Measurements from ENCODE around the gene PCK1.

The PCK1 gene

DNA sequence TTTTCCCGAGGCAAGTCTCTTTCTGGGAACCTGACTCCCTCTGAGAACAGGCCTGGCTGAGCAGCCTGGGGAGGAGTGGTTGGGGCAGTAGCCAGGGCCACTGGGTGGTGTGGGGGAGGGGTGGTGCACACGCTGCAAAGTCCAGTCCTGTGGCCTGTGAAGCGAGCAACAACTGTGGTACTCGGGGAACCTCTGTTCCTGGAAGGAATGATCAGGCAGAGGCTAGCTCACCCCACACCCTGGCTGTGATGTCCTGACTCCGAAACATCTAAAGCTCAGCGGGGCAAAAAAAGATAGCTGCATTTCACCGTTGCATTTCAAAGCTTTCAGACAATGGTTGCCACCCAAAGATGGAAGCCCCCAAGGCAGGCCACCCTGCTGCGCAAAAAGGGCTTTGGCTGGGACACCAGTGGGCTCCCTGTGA lies 25.5 kb downstream of the PCK1 start:
- peaks cover 41% of the 10 kb centered on the region for H3K27me3 Mint-ChIP-seq (ENCODE audit: low read depth)
- TF ChIP-seq, protein P1, sequence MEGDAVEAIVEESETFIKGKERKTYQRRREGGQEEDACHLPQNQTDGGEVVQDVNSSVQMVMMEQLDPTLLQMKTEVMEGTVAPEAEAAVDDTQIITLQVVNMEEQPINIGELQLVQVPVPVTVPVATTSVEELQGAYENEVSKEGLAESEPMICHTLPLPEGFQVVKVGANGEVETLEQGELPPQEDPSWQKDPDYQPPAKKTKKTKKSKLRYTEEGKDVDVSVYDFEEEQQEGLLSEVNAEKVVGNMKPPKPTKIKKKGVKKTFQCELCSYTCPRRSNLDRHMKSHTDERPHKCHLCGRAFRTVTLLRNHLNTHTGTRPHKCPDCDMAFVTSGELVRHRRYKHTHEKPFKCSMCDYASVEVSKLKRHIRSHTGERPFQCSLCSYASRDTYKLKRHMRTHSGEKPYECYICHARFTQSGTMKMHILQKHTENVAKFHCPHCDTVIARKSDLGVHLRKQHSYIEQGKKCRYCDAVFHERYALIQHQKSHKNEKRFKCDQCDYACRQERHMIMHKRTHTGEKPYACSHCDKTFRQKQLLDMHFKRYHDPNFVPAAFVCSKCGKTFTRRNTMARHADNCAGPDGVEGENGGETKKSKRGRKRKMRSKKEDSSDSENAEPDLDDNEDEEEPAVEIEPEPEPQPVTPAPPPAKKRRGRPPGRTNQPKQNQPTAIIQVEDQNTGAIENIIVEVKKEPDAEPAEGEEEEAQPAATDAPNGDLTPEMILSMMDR (IDR thresholded peaks at IDR 0.05; ENCODE audit: unreplicated experiment in 3 of 3): no peak
- peaks cover 8% of the 10 kb centered on the region for H3K9me3 Mint-ChIP-seq
- H3K4me3 Mint-ChIP-seq: no peak overlapping the region
- H3K4me1 Mint-ChIP-seq: peaks cover 36% of the 10 kb centered on the region
- no peaks in the 10 kb centered on the region for H3K36me3 Mint-ChIP-seq (ENCODE audit: low read depth)
- peak overlapping the region in 2 of 3 experiments; percentile 11 to 68 for H3K27ac Mint-ChIP-seq

DNA sequence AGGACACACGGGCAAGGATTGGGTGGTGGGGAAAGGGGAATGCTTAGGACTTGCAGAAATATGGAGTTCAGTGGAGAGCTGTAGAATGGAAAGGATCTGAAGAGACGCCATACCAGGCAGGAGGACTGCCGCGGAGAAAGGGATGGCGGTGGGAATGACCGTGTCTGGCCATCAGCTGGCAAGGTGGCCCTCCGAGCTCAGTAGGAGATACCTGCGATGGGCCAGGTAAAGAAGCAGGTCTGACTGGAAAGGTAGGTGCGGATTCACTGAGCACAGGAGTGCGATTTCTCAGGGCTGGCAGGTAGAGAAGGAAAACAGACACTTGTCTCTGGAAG lies 26.0 kb downstream of the PCK1 start:
- H3K36me3 Mint-ChIP-seq (ENCODE audit: low read depth): no peaks in the 10 kb centered on the region
- TF ChIP-seq, protein P1 (IDR thresholded peaks at IDR 0.05; ENCODE audit: unreplicated experiment in 3 of 3): no peak
- H3K4me3 Mint-ChIP-seq: no peak overlapping the region
- peaks cover 36% of the 10 kb centered on the region for H3K27me3 Mint-ChIP-seq (ENCODE audit: low read depth)
- peak overlapping the region in 1 of 3 experiments; percentile 68 for H3K27ac Mint-ChIP-seq
- H3K4me1 Mint-ChIP-seq: peaks cover 33% of the 10 kb centered on the region
- peaks cover 8% of the 10 kb centered on the region for H3K9me3 Mint-ChIP-seq

DNA sequence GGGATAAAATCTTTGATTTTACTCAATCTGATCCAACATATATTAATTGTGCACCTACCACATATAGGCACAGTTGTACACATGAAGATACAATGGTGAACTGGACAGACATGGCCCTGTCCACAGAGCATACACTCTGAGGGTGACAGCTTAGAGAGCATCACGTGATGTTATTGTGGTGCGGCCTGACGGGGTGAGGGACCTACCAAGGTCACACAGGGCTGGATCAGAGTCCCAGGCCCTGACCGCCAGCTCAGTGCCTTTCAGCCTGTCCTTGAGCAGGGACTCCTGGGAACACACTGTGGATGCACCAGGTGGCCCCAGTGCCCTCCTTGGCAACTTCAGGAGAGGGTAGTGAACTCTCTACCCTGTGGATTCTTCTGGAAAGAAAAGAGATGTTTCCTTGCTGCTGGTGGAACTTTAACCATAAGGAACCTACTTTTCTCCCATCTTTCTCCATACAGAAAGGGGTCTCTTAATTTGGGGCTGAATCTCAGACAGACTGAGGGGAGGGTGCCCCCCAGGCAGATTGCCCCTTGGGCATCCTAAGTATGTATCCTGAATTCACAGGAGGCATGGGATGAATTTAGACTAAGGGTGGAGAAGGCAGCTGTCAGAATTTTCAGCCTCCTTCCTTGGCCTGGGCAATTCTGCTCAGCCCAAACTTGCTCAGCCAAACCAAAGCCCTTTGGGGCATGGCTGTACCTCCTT lies 26.5 kb downstream of the PCK1 start:
- H3K27ac Mint-ChIP-seq: peak overlapping the region in 1 of 3 experiments; percentile 68
- TF ChIP-seq, protein P1 (IDR thresholded peaks at IDR 0.05; ENCODE audit: unreplicated experiment in 3 of 3): no peak
- peaks cover 8% of the 10 kb centered on the region for H3K9me3 Mint-ChIP-seq
- no peak overlapping the region for H3K4me3 Mint-ChIP-seq
- H3K36me3 Mint-ChIP-seq (ENCODE audit: low read depth): no peaks in the 10 kb centered on the region
- H3K4me1 Mint-ChIP-seq: peaks cover 27% of the 10 kb centered on the region
- peaks cover 31% of the 10 kb centered on the region for H3K27me3 Mint-ChIP-seq (ENCODE audit: low read depth)

GRCh38 chr20:57587989-57588377 lies 27.1 kb downstream of the PCK1 start:
- Mint-ChIP-seq H3K9me3 (peaks cover 8% of the 10 kb centered on the region), H3K36me3 (ENCODE audit: low read depth) (no peaks in the 10 kb centered on the region), H3K4me3 (no peak overlapping the region), H3K27ac (no peak overlapping the region), H3K27me3 (ENCODE audit: low read depth) (peaks cover 25% of the 10 kb centered on the region), H3K4me1 (peaks cover 22% of the 10 kb centered on the region)
- TF ChIP-seq, protein P1 (IDR thresholded peaks at IDR 0.05; ENCODE audit: unreplicated experiment in 3 of 3): no peak

GRCh38 chr20:57588596-57588995 lies 27.7 kb downstream of the PCK1 start:
- H3K4me3 Mint-ChIP-seq: no peak overlapping the region
- peaks cover 8% of the 10 kb centered on the region for H3K9me3 Mint-ChIP-seq
- H3K27me3 Mint-ChIP-seq (ENCODE audit: low read depth): peaks cover 23% of the 10 kb centered on the region
- no peak overlapping the region for H3K27ac Mint-ChIP-seq
- peaks cover 20% of the 10 kb centered on the region for H3K4me1 Mint-ChIP-seq
- TF ChIP-seq, protein P1 (IDR thresholded peaks at IDR 0.05; ENCODE audit: unreplicated experiment in 3 of 3): no peak
- no peaks in the 10 kb centered on the region for H3K36me3 Mint-ChIP-seq (ENCODE audit: low read depth)

GRCh38 chr20:57589123-57589727 lies 28.3 kb downstream of the PCK1 start:
- Mint-ChIP-seq H3K36me3 (ENCODE audit: low read depth) (no peaks in the 10 kb centered on the region), H3K4me1 (peaks cover 21% of the 10 kb centered on the region), H3K9me3 (peaks cover 8% of the 10 kb centered on the region), H3K27ac (peak overlapping the region in 1 of 3 experiments; percentile 92), H3K27me3 (ENCODE audit: low read depth) (peaks cover 21% of the 10 kb centered on the region), H3K4me3 (no peak overlapping the region)
- TF ChIP-seq, protein P1 (IDR thresholded peaks at IDR 0.05; ENCODE audit: unreplicated experiment in 3 of 3): no peak

Measured in nephron (organoid).